ENCODE results near the gene MRPL12. TPM values are rescaled to one million over a fixed set of nuclear protein-coding genes. Genes with fewer than 3 reads are reported as not detected.

MRPL12 gene
- total RNA-seq, 2 donors from 2014 or later = 106 to 225 TPM

DNA sequence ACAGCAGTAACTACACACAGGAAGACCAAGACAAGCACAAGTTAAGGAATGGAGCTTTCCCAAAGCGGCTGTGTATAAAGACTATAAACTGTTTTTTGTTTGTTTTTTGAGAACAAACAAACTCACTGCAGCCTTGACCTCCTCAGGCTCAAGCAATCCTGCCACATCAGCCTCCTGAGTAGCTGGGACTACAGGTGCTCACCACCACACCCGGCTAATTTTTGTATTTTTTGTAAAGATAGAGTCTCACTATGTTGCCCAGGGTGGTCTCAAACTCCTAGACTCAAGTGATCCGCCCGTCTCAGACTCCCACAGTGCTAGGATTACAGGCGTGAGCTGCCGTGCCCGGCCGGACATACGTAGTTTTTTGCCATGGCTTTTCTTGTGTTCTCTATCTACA, 42.7 kb upstream of the MRPL12 start:
- H3K27ac ChIP-seq = no peak overlapping the region

DNA sequence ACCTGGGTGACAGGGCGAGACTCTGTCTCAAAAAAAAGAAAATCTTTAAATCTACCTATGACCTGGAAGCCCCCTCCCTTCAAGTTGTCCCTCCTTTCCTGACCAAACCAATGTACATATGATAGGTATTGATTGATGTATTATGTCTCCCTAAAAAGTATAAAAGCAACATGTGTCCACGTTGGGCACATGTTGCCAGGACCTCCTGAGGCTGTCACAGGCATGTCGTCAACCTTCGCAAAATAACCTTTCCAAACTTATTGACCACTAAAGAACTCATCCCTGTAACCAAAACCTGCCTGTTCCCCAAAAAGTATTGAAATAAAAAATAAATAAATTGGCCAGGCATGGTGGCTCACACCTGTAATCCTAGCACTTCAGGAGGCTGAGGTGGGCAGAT, 41.2 kb upstream of the MRPL12 start:
- intact Hi-C loops (cut with DNase I) = no loop called here
- no peak for DNase-seq
- Histone ChIP-seq H3K9ac (ENCODE audit: low read depth in 2 of 2, low read length in 2 of 2) (no peak overlapping the region), H3K27me3 (no peaks in the 10 kb centered on the region), H3K4me1 (peaks cover 5% of the 10 kb centered on the region), H3K36me3 (no peaks in the 10 kb centered on the region), H3K4me3 (no peak overlapping the region), H3K27ac (no peak overlapping the region), H3K9me3 (no peaks in the 10 kb centered on the region)
- no peak for TF ChIP-seq CTCF (IDR thresholded peaks at IDR 0.05)

More for the DNA sequence above, 42.7 kb upstream of the MRPL12 start:
- Histone ChIP-seq H3K4me3 (no peak overlapping the region), H3K9me3 (no peaks in the 10 kb centered on the region), H3K4me1 (peaks cover 2% of the 10 kb centered on the region), H3K36me3 (no peaks in the 10 kb centered on the region), H3K27me3 (no peaks in the 10 kb centered on the region), H3K9ac (ENCODE audit: low read depth in 2 of 2, low read length in 2 of 2) (no peak overlapping the region)
- no peak for TF ChIP-seq CTCF (IDR thresholded peaks at IDR 0.05)
- intact Hi-C loops (cut with DNase I) = no loop called here
- no peak for DNase-seq

DNA sequence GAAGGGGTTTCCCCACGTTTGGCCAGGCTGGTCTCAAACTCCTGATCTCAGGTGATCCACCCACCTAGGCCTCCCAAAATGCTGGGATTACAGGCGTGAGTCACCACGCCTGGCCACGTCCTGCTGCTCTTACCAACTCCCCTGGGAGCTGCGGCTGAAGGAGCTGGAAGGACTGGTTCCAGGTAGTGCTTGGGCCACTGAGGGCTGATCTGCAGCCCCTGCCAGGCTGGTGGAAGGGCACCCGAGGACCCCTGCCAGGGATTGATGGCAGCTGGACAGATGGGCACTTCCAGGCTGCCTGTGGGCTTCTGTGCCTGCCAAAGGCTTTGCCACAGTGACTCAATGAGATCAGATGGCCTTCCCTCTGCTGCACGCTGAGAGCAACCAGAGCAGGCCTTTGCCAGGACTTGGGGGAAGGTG, 39.1 kb upstream of the MRPL12 start:
- Histone ChIP-seq H3K4me3 (no peak overlapping the region), H3K9me3 (no peaks in the 10 kb centered on the region), H3K9ac (ENCODE audit: low read depth in 2 of 2, low read length in 2 of 2) (no peak overlapping the region), H3K36me3 (no peaks in the 10 kb centered on the region), H3K4me1 (peaks cover 16% of the 10 kb centered on the region), H3K27ac (no peak overlapping the region), H3K27me3 (no peaks in the 10 kb centered on the region)
- intact Hi-C loops (cut with DNase I) = no loop called here
- TF ChIP-seq CTCF (IDR thresholded peaks at IDR 0.05) = no peak
- no peak for DNase-seq

GRCh38 chr17:81665205-81666091, 37.7 kb upstream of the MRPL12 start:
- intact Hi-C loops (cut with DNase I) = no loop called here
- H3K4me3 ChIP-seq = peak overlapping the region; percentile 97
- peak overlapping the region; percentile 76 for H3K27ac ChIP-seq
- H3K4me1 ChIP-seq = peaks cover 16% of the 10 kb centered on the region
- H3K27me3 ChIP-seq = no peaks in the 10 kb centered on the region
- no peaks in the 10 kb centered on the region for H3K9me3 ChIP-seq
- DNase-seq = peak; percentile 36
- no peaks in the 10 kb centered on the region for H3K36me3 ChIP-seq
- peak overlapping the region; percentile 91 to 95 for H3K9ac ChIP-seq (ENCODE audit: low read depth in 2 of 2, low read length in 2 of 2)
- no peak for TF ChIP-seq CTCF (IDR thresholded peaks at IDR 0.05)

GRCh38 chr17:81666092-81666341, 37.1 kb upstream of the MRPL12 start:
- TF ChIP-seq CTCF (IDR thresholded peaks at IDR 0.05) = no peak
- H3K4me1 ChIP-seq = peaks cover 16% of the 10 kb centered on the region
- H3K9ac ChIP-seq (ENCODE audit: low read depth in 2 of 2, low read length in 2 of 2) = peak overlapping the region; percentile 91 to 95
- no peaks in the 10 kb centered on the region for H3K27me3 ChIP-seq
- peak overlapping the region; percentile 76 for H3K27ac ChIP-seq
- peak; percentile 30 for DNase-seq
- peak overlapping the region; percentile 97 for H3K4me3 ChIP-seq
- no peaks in the 10 kb centered on the region for H3K9me3 ChIP-seq
- intact Hi-C loops (cut with DNase I) = no loop called here
- H3K36me3 ChIP-seq = no peaks in the 10 kb centered on the region
